ENCODE data around the gene ARHGEF1. TPM values are rescaled to one million over a fixed set of nuclear protein-coding genes. Genes with fewer than 3 reads are reported as not detected.

ARHGEF1 gene
- total RNA-seq, 1 donor from 2014 or later, result 114 TPM

DNA sequence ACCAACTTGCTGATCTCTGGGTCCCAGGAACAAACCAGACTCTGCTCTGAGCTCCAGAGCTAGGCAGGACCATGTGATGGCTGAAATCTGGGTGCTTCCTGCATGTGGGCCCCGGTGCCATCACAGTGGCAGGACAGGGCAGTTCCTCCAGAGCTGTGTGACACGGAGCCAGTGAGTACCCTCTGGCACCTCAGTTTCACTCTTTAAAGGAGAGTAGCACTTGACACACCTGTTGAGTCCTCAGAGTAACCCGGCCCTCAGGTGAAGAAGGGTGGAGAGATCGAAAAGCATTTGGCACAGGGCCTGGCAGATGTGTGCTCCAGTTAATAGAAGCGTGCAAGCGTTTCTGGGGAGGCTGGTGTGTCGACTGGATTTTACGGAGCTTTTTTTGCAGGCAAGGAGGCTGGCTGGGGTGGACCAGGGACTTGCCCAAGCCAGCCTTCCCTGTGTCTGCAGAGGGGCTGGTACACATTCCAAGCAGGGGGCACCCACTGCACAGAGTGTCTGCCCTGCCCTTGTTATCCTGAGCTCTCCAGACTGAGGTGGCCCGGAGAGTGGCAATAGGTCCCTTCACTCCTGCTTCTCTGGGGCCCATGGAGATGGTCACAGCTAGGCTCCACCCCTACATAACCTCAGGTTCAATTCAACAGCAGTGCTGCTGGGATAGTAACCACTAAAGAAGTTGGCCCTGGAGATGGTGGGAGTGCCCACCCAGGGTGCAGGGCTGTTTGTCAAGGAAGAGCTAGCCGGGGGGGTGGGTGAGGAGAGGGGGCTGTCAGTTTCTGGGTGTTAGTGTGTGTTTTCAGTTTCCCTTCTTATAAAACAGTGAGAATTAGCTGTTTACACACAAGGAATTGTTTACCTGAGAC is 14.6 kb upstream of the ARHGEF1 start:
- H3K36me3 ChIP-seq, result peaks cover 3 to 63% of the 10 kb centered on the region in 2 donors
- H3K27ac ChIP-seq, result no peak overlapping the region
- H3K4me3 ChIP-seq, result no peak overlapping the region
- no peaks in the 10 kb centered on the region for H3K27me3 ChIP-seq
- intact Hi-C loops (cut with DNase I), result no loop called here
- TF ChIP-seq POLR2A (IDR thresholded peaks at IDR 0.05), result no peak
- TF ChIP-seq POLR2AphosphoS5 (IDR thresholded peaks at IDR 0.05; ENCODE audit: insufficient read depth in 1 of 2, low read depth in 1 of 2), result no peak
- TF ChIP-seq, protein P1, sequence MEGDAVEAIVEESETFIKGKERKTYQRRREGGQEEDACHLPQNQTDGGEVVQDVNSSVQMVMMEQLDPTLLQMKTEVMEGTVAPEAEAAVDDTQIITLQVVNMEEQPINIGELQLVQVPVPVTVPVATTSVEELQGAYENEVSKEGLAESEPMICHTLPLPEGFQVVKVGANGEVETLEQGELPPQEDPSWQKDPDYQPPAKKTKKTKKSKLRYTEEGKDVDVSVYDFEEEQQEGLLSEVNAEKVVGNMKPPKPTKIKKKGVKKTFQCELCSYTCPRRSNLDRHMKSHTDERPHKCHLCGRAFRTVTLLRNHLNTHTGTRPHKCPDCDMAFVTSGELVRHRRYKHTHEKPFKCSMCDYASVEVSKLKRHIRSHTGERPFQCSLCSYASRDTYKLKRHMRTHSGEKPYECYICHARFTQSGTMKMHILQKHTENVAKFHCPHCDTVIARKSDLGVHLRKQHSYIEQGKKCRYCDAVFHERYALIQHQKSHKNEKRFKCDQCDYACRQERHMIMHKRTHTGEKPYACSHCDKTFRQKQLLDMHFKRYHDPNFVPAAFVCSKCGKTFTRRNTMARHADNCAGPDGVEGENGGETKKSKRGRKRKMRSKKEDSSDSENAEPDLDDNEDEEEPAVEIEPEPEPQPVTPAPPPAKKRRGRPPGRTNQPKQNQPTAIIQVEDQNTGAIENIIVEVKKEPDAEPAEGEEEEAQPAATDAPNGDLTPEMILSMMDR (IDR thresholded peaks at IDR 0.05), result no peak
- DNase-seq (ENCODE audit: extremely low spot score in 2 of 2), result no peak
- H3K9me3 ChIP-seq, result no peaks in the 10 kb centered on the region
- peaks cover 48% of the 10 kb centered on the region for H3K4me1 ChIP-seq

DNA sequence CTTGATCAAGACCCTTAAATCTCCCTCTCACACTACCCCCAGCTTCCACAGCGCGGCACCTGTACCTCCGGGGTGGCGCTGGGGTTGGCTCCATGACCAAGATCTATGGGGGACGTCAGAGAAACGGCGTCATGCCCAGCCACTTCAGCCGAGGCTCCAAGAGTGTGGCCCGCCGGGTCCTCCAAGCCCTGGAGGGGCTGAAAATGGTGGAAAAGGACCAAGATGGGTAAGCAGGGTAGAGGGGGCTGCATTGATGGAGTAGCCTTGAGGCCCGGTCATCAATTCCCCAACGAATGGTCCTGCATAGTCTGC is 14.0 kb upstream of the ARHGEF1 start:
- intact Hi-C loops (cut with DNase I), result no loop called here
- TF ChIP-seq, protein P1 (IDR thresholded peaks at IDR 0.05), result no peak
- TF ChIP-seq POLR2AphosphoS5 (IDR thresholded peaks at IDR 0.05; ENCODE audit: insufficient read depth in 1 of 2, low read depth in 1 of 2), result no peak
- TF ChIP-seq POLR2A (IDR thresholded peaks at IDR 0.05), result no peak
- Histone ChIP-seq H3K9me3 (no peaks in the 10 kb centered on the region), H3K4me1 (peaks cover 43% of the 10 kb centered on the region), H3K36me3 (peaks cover 3 to 57% of the 10 kb centered on the region in 2 donors), H3K4me3 (no peak overlapping the region), H3K27ac (no peak overlapping the region), H3K27me3 (no peaks in the 10 kb centered on the region)
- DNase-seq (ENCODE audit: extremely low spot score in 2 of 2), result no peak

DNA sequence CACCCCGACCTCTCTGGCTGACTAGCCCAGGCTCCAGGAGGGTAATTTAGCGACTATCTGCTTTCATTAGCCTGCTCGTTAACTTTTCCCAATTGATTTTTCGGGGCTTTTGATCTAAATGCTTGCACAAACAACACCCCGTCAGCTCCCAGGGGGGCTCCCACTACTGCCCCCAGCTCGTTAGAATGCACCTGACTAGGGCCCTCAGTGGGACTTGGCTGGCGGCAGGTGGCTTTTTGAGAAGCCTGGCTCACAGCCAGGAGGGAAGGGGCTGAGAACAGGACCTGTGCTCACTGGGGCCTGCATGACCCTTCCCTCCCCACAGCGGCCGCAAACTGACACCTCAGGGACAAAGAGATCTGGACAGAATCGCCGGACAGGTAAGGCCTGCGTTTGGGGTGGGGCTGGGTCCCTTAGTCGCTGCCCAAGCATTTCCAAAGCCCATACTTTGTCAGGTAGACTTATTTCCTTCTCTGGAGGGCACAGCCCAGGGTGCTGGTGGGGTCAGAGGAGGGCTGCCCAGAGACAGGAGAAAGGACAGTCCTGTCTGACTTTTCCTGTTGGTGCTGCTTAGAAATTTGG is 13.5 kb upstream of the ARHGEF1 start:
- Histone ChIP-seq H3K27me3 (no peaks in the 10 kb centered on the region), H3K36me3 (peaks cover 3 to 52% of the 10 kb centered on the region in 2 donors), H3K4me1 (peaks cover 38% of the 10 kb centered on the region), H3K27ac (no peak overlapping the region), H3K4me3 (no peak overlapping the region), H3K9me3 (no peaks in the 10 kb centered on the region)
- TF ChIP-seq POLR2AphosphoS5 (IDR thresholded peaks at IDR 0.05; ENCODE audit: insufficient read depth in 1 of 2, low read depth in 1 of 2) (no peak), POLR2A (IDR thresholded peaks at IDR 0.05) (no peak)
- TF ChIP-seq, protein P1 (IDR thresholded peaks at IDR 0.05), result no peak
- intact Hi-C loops (cut with DNase I), result no loop called here
- DNase-seq (ENCODE audit: extremely low spot score in 2 of 2), result no peak

DNA sequence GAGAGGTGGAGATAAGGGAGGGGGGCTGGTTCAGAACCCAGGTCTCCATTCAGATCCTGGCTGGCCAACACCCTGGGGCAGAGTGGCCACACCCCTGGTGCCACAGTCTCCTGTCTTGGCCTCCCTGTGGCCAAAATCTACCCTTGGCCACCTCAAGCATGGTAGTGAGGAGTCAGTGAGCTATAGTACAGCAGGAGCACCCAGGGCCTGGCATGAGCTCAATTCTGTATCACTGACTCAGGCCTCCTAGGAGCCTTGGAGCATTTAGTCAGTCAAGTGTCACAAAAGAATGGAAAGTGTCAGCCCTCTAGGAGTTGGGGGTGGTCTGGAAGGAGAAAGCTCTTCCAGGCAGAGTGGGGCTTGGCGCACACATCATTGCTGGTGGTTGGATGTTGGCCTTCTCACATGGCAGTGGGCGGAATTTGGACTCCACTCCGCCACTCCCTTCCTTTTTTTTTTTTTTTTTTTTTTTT is 12.5 kb upstream of the ARHGEF1 start:
- TF ChIP-seq, protein P1 (IDR thresholded peaks at IDR 0.05), result no peak
- TF ChIP-seq POLR2AphosphoS5 (IDR thresholded peaks at IDR 0.05; ENCODE audit: insufficient read depth in 1 of 2, low read depth in 1 of 2) (no peak), POLR2A (IDR thresholded peaks at IDR 0.05) (no peak)
- Histone ChIP-seq H3K4me1 (peaks cover 32% of the 10 kb centered on the region), H3K9me3 (no peaks in the 10 kb centered on the region), H3K4me3 (no peak overlapping the region), H3K36me3 (peaks cover 3 to 43% of the 10 kb centered on the region in 2 donors), H3K27me3 (no peaks in the 10 kb centered on the region), H3K27ac (no peak overlapping the region)
- intact Hi-C loops (cut with DNase I), result loop anchor here (5.0 kb wide), 1 partner anchor 1068 kb away; no protein-coding TSS in a partner anchor
- no peak for DNase-seq (ENCODE audit: extremely low spot score in 2 of 2)
